Measurements from ENCODE around the gene MID1. TPM values are rescaled to one million over a fixed set of nuclear protein-coding genes. Genes with fewer than 3 reads are reported as not detected.

Gene MID1
- 0.18 TPM in 1 of 2 replicates, not detected in the other for total RNA-seq

- H3K4me3 Mint-ChIP-seq, result peak within 1 kb of the TSS; percentile 86
Measured at GRCh38 chrX:10620121-10620699, at the start of gene MID1. MID1 (minus strand) TSS chrX:10620585; CDS start chrX:10567547, 53,038 bp downstream.

GRCh38 chrX:10667143-10667542, 46.8 kb upstream of the MID1 start:
- intact Hi-C loops (cut with micrococcal nuclease), result no loop called here
- H3K4me1 Mint-ChIP-seq, result no peaks in the 10 kb centered on the region
- ChIA-PET CTCF (no interaction called here), POLR2A (no interaction called here)
- DNase-seq, result no peak
- H3K36me3 Mint-ChIP-seq (ENCODE audit: low read depth), result no peaks in the 10 kb centered on the region
- no peaks in the 10 kb centered on the region for H3K27me3 Mint-ChIP-seq
- no peak for TF ChIP-seq CTCF (IDR thresholded peaks at IDR 0.05)
- H3K27ac Mint-ChIP-seq, result no peak overlapping the region
- no peaks in the 10 kb centered on the region for H3K9me3 Mint-ChIP-seq
- no peak overlapping the region for H3K4me3 Mint-ChIP-seq
- ATAC-seq (ENCODE audit: low read depth), result no peak

More at GRCh38 chrX:10620121-10620699, at the start of gene MID1:
- Mint-ChIP-seq H3K27ac (no peak within 1 kb of the TSS), H3K36me3 (ENCODE audit: low read depth) (no peaks in the 10 kb centered on the region), H3K27me3 (peaks cover 18% of the 10 kb centered on the region), H3K9me3 (no peaks in the 10 kb centered on the region), H3K4me1 (peaks cover 15% of the 10 kb centered on the region)
- ChIA-PET POLR2A (interaction anchor here (0.6 kb wide), 1 partner anchor 621 kb away, joined by 5 read pairs; no protein-coding TSS in a partner anchor), CTCF (interaction anchor here (1.8 to 6.2 kb wide), 2 partner anchors 22 to 430 kb away, joined by 5 to 63 read pairs; no protein-coding TSS in a partner anchor)
- TF ChIP-seq CTCF (IDR thresholded peaks at IDR 0.05), result no peak
- DNase-seq (no peak), ATAC-seq (ENCODE audit: low read depth) (peak; percentile 34)
- intact Hi-C loops (cut with micrococcal nuclease), result no loop called here

- ChIA-PET CTCF (no interaction called here), POLR2A (no interaction called here)
- DNase-seq (no peak), ATAC-seq (ENCODE audit: low read depth) (no peak)
- Mint-ChIP-seq H3K36me3 (ENCODE audit: low read depth) (no peaks in the 10 kb centered on the region), H3K27me3 (no peaks in the 10 kb centered on the region), H3K27ac (no peak overlapping the region), H3K4me1 (no peaks in the 10 kb centered on the region), H3K4me3 (no peak overlapping the region), H3K9me3 (no peaks in the 10 kb centered on the region)
- intact Hi-C loops (cut with micrococcal nuclease), result no loop called here
- TF ChIP-seq CTCF (IDR thresholded peaks at IDR 0.05), result no peak
Measured at GRCh38 chrX:10666102-10666501, 45.7 kb upstream of the MID1 start.

- TF ChIP-seq CTCF (IDR thresholded peaks at IDR 0.05), result no peak
- H3K27me3 Mint-ChIP-seq, result no peaks in the 10 kb centered on the region
- ChIA-PET POLR2A (no interaction called here), CTCF (no interaction called here)
- H3K4me1 Mint-ChIP-seq, result no peaks in the 10 kb centered on the region
- no peaks in the 10 kb centered on the region for H3K9me3 Mint-ChIP-seq
- no peak overlapping the region for H3K27ac Mint-ChIP-seq
- no peak overlapping the region for H3K4me3 Mint-ChIP-seq
- intact Hi-C loops (cut with micrococcal nuclease), result no loop called here
- no peaks in the 10 kb centered on the region for H3K36me3 Mint-ChIP-seq (ENCODE audit: low read depth)
- ATAC-seq (ENCODE audit: low read depth) (no peak), DNase-seq (no peak)
Measured at GRCh38 chrX:10665681-10666080, 45.3 kb upstream of the MID1 start.

GRCh38 chrX:10660171-10660570, 39.8 kb upstream of the MID1 start:
- no peak overlapping the region for H3K4me3 Mint-ChIP-seq

More at GRCh38 chrX:10660171-10660570, 39.8 kb upstream of the MID1 start:
- ChIA-PET CTCF (no interaction called here), POLR2A (no interaction called here)
- ATAC-seq (ENCODE audit: low read depth) (no peak), DNase-seq (no peak)
- Mint-ChIP-seq H3K9me3 (no peaks in the 10 kb centered on the region), H3K27me3 (no peaks in the 10 kb centered on the region), H3K4me1 (no peaks in the 10 kb centered on the region), H3K27ac (no peak overlapping the region), H3K36me3 (ENCODE audit: low read depth) (no peaks in the 10 kb centered on the region)
- TF ChIP-seq CTCF (IDR thresholded peaks at IDR 0.05), result no peak
- intact Hi-C loops (cut with micrococcal nuclease), result no loop called here
